HG03558 (cell line): Measurements from ENCODE around the gene EIF2B5.

ENCODE experiments used
- ATAC-seq: cut with Tn5 transposase; IDR thresholded peaks from one replicate; pipeline ENCODE4 v1.9.1; 2021; ENCODE audit warnings: moderate number of reproducible peaks; ENCODE audit not compliant: unreplicated experiment; ENCODE audit errors: extremely low read depth

EIF2B5 gene

DNA sequence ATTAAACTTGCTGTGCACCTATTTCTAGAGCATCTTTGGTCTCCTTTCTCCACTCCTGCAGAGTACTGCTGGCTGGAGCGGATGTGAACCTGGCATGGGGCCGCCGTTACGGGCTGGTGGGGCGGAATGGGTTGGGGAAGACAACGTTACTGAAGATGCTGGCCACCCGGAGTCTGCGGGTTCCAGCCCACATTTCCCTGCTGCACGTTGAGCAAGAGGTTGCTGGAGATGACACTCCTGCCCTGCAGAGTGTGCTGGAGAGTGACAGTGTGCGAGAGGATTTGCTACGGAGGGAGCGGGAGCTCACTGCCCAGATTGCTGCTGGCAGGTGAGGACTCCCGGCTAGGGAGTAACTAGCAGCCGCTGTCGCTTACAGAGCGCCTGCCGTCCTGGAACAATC lies 52.9 kb downstream of the EIF2B5 start:
- ATAC-seq = no peak

DNA sequence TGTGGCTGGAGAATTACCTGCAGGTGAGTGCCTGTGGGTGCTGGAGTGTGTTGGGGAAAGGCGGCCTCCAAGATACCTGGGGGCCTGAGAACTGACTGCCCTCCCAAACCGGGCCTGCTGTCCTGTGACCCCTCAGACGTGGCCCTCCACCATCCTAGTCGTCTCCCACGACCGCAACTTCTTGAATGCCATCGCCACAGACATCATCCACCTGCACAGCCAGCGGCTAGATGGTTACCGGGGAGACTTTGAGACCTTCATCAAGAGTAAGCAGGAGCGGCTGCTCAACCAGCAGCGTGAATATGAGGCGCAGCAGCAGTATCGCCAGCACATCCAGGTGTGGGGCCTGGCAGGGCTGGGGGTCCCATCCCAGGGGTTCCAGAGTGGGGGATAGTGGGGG lies 54.3 kb downstream of the EIF2B5 start:
- no peak for ATAC-seq

DNA sequence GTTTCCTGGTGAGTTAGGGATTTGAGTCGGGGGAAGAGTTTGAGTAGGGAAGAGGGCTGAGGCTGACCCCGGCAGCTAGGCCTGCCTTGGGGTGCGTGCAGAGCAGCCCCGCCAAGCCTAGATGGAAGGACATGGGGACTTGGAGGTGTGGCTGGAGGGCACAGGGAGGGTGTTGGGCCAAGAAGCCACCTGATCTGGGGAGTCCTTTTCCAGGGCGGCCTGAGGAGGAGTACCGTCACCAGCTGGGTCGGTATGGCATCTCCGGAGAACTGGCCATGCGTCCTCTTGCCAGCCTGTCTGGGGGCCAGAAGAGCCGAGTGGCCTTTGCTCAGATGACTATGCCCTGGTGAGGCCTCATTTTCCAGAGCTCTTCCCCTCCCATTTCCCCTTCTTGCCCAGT lies 57.7 kb downstream of the EIF2B5 start:
- no peak for ATAC-seq

DNA sequence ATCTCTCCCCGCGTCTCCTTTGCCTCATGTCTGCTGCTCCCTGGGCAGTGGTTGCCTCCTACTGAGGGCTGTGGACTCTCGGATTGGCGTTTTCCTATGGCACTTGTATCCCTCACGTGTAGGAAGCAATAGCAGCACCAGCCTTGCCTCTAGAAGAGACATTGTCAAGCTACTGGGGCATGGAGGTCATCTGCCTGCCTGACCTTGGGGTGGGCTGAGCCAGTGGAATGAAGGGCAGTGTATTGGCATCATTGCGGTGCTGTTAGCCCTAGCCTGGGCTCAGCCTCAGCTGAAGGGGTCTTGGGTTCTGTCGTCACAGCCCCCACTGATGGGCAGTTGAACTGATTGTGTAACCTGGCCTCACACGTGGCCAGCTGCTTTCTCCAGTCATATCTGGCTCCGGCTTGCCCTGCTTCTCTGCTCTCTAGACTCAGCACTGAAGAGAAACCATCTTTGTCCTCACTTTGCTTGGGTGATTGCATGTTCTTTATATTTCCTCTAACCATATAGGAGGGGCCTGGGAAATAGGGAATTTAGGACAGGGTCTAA lies 58.9 kb downstream of the EIF2B5 start:
- ATAC-seq = no peak
